Keratinocyte (primary cell): ENCODE data around the gene RBM17.

Experiments
- EZH2 ChIP-seq: IDR thresholded peaks from one replicate; pipeline ENCODE4 v1.6.1; 2012; ENCODE audit warnings: inconsistent platforms, mild to moderate bottlenecking, low read length, moderate library complexity
- TF ChIP-seq, protein P1 (sequence below), 3 experiments: IDR thresholded peaks in 1 of 3; conservative IDR thresholded peaks in 1 of 3; optimal IDR thresholded peaks in 1 of 3; 2 replicates in 2 of 3; 3 replicates in 1 of 3; pipeline versions ENCODE3 to v1.5.1; 2011; ENCODE audit warnings: low read length in 3 of 3, mild to moderate bottlenecking in 3 of 3, moderate library complexity in 2 of 3, control low read depth in 1 of 3, inconsistent platforms in 1 of 3; ENCODE audit not compliant: insufficient read depth in 2 of 3; ENCODE audit errors: extremely low read depth in 1 of 3

DNA sequence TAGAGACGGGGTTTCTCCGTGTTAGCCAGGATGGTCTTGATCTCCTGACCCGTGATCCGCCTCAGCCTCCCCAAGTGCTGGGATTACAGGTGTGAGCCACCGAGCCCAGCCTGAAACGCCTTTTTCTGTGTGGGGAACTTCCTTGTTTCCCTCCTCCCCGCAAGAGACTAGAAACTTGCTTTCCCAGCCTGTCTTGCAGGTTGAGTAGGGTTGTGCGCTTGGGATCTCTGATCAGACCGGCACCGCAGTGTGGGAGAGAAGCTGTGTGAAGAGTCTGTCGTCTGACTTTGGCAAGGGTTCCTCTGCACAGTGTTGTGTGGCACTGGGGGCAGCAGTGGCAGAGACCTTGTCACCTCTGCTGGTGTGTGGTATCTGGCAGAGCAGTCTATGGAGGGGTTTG, 28.9 kb downstream of the RBM17 start:
- TF ChIP-seq EZH2, result no peak
- TF ChIP-seq, protein P1, sequence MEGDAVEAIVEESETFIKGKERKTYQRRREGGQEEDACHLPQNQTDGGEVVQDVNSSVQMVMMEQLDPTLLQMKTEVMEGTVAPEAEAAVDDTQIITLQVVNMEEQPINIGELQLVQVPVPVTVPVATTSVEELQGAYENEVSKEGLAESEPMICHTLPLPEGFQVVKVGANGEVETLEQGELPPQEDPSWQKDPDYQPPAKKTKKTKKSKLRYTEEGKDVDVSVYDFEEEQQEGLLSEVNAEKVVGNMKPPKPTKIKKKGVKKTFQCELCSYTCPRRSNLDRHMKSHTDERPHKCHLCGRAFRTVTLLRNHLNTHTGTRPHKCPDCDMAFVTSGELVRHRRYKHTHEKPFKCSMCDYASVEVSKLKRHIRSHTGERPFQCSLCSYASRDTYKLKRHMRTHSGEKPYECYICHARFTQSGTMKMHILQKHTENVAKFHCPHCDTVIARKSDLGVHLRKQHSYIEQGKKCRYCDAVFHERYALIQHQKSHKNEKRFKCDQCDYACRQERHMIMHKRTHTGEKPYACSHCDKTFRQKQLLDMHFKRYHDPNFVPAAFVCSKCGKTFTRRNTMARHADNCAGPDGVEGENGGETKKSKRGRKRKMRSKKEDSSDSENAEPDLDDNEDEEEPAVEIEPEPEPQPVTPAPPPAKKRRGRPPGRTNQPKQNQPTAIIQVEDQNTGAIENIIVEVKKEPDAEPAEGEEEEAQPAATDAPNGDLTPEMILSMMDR (optimal IDR thresholded peaks at IDR 0.05 in 1 of 3, IDR thresholded peaks at IDR 0.05 in 1 of 3, conservative IDR thresholded peaks at IDR 0.05 in 1 of 3; ENCODE audit: extremely low read depth in 1 of 3, insufficient read depth in 2 of 3, low read length in 3 of 3), result no peak
